ENCODE measurements around the gene KLF4. TPM values are rescaled to one million over a fixed set of nuclear protein-coding genes. Genes with fewer than 3 reads are reported as not detected.

Gene KLF4
- total RNA-seq, 2 experiments from 2014 or later, result not detected

DNA sequence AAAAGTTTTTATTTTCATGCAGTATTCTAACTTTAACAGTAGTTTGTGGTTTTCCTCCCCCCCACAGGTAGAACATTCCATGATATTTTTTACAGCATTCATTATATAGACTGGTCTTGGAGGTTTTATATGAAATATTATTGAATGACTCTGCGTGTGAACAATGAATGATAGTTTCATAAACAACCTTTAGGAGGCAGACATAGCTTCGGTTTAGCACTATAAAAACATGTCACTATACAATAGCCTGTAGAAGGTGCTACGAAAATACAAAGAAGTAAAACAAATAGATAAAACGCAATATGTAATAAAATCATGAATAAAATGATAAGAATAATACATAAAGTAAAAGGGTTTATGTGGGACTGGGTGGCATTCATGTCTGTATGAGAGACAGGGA is 8.5 kb downstream of the KLF4 start:
- no peaks in the 10 kb centered on the region for H3K36me3 ChIP-seq (ENCODE audit: insufficient read depth, low read length)
- H3K9me2 ChIP-seq (ENCODE audit: insufficient read depth, low read length), result no peaks in the 10 kb centered on the region
- H3K4me3 ChIP-seq (ENCODE audit: low read depth, low read length, poor library complexity, severe bottlenecking), result no peak overlapping the region
- H3K4me1 ChIP-seq (ENCODE audit: insufficient read depth, low read length, poor library complexity, severe bottlenecking), result no peaks in the 10 kb centered on the region
- no peaks in the 10 kb centered on the region for H3K9me3 ChIP-seq (ENCODE audit: low read length)
- no TSS peak for BruUV-seq (replicated peaks)
- no peak for DNase-seq (ENCODE audit: low spot score)
- TF ChIP-seq, protein P1, sequence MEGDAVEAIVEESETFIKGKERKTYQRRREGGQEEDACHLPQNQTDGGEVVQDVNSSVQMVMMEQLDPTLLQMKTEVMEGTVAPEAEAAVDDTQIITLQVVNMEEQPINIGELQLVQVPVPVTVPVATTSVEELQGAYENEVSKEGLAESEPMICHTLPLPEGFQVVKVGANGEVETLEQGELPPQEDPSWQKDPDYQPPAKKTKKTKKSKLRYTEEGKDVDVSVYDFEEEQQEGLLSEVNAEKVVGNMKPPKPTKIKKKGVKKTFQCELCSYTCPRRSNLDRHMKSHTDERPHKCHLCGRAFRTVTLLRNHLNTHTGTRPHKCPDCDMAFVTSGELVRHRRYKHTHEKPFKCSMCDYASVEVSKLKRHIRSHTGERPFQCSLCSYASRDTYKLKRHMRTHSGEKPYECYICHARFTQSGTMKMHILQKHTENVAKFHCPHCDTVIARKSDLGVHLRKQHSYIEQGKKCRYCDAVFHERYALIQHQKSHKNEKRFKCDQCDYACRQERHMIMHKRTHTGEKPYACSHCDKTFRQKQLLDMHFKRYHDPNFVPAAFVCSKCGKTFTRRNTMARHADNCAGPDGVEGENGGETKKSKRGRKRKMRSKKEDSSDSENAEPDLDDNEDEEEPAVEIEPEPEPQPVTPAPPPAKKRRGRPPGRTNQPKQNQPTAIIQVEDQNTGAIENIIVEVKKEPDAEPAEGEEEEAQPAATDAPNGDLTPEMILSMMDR (conservative IDR thresholded peaks at IDR 0.05; ENCODE audit: low read length), result peak; percentile 41
- no peak for TF ChIP-seq EZH2phosphoT487 (IDR thresholded peaks at IDR 0.05; ENCODE audit: borderline replicate concordance, low read depth, low read length)
- CTCF ChIA-PET (ENCODE audit: unreplicated experiment), result no interaction called here
- H3K27ac ChIP-seq (ENCODE audit: low read depth, low read length, poor library complexity, severe bottlenecking), result no peak overlapping the region
- H2AFZ ChIP-seq (ENCODE audit: low read length), result no peak overlapping the region
- no peak overlapping the region for H3K4me2 ChIP-seq (ENCODE audit: low read length)
- no peaks in the 10 kb centered on the region for H4K20me1 ChIP-seq (ENCODE audit: insufficient read depth, low read length)
- H3K79me2 ChIP-seq (ENCODE audit: insufficient read depth, low read depth, low read length), result no peaks in the 10 kb centered on the region
- intact Hi-C loops (cut with micrococcal nuclease; ENCODE audit: unreplicated experiment), result no loop called here
- POLR2A ChIA-PET, result no interaction called here

DNA sequence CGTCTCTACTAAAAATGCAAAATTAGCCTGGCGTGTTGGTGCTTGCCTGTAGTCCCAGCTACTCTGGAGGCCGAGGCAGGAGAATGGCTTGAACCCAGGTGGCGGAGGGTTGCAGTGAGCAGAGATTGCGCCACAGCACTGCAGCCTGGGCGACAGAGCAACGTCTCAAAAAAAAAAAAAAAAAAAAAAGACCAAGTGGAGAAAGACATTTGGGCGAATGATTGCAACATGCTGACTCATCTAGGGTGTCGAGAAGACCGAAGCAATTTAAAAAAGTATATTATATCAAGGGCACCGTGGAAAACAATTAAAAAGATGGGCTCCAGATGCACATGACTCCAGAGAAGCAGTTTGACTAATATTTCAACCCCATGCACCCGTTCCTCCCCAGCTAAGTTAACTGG is 9.2 kb downstream of the KLF4 start:
- no peaks in the 10 kb centered on the region for H3K9me3 ChIP-seq (ENCODE audit: low read length)
- H3K27ac ChIP-seq (ENCODE audit: low read depth, low read length, poor library complexity, severe bottlenecking), result no peak overlapping the region
- no peak overlapping the region for H3K4me2 ChIP-seq (ENCODE audit: low read length)
- intact Hi-C loops (cut with micrococcal nuclease; ENCODE audit: unreplicated experiment), result no loop called here
- no peak for DNase-seq (ENCODE audit: low spot score)
- CTCF ChIA-PET (ENCODE audit: unreplicated experiment), result no interaction called here
- no TSS peak for BruUV-seq (replicated peaks)
- no peaks in the 10 kb centered on the region for H3K9me2 ChIP-seq (ENCODE audit: insufficient read depth, low read length)
- H3K79me2 ChIP-seq (ENCODE audit: insufficient read depth, low read depth, low read length), result no peaks in the 10 kb centered on the region
- H3K4me1 ChIP-seq (ENCODE audit: insufficient read depth, low read length, poor library complexity, severe bottlenecking), result no peaks in the 10 kb centered on the region
- no peak for TF ChIP-seq EZH2phosphoT487 (IDR thresholded peaks at IDR 0.05; ENCODE audit: borderline replicate concordance, low read depth, low read length)
- TF ChIP-seq, protein P1 (conservative IDR thresholded peaks at IDR 0.05; ENCODE audit: low read length), result no peak
- H3K36me3 ChIP-seq (ENCODE audit: insufficient read depth, low read length), result no peaks in the 10 kb centered on the region
- H2AFZ ChIP-seq (ENCODE audit: low read length), result no peak overlapping the region
- H4K20me1 ChIP-seq (ENCODE audit: insufficient read depth, low read length), result no peaks in the 10 kb centered on the region
- H3K4me3 ChIP-seq (ENCODE audit: low read depth, low read length, poor library complexity, severe bottlenecking), result no peak overlapping the region
- POLR2A ChIA-PET, result interaction anchor here (0.6 kb wide), 1 partner anchor 332 kb away, joined by 5 read pairs; no protein-coding TSS in a partner anchor

DNA sequence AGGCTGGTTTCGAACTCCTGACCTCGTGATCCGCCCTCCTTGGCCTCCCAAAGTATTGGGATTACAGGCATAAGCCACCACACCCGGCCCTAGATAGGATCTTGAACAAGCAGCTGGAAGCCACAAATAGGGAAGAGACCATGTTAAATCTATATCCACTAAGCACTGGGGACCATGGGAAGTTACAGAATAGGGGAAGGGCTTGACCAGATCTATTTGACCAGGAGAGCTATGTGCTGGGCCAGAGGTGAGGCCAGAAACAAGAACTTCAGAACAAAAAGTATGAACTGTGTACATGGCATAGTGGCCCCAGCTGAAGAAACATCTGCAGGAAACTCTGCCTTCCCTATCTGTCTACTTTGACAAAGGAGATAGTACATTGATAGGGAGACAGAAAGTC is 10.8 kb downstream of the KLF4 start:
- Histone ChIP-seq H3K27ac (ENCODE audit: low read depth, low read length, poor library complexity, severe bottlenecking) (no peak overlapping the region), H3K9me2 (ENCODE audit: insufficient read depth, low read length) (no peaks in the 10 kb centered on the region), H3K9me3 (ENCODE audit: low read length) (no peaks in the 10 kb centered on the region), H3K79me2 (ENCODE audit: insufficient read depth, low read depth, low read length) (no peaks in the 10 kb centered on the region), H2AFZ (ENCODE audit: low read length) (no peak overlapping the region), H3K4me1 (ENCODE audit: insufficient read depth, low read length, poor library complexity, severe bottlenecking) (no peaks in the 10 kb centered on the region), H4K20me1 (ENCODE audit: insufficient read depth, low read length) (no peaks in the 10 kb centered on the region), H3K4me2 (ENCODE audit: low read length) (no peak overlapping the region), H3K4me3 (ENCODE audit: low read depth, low read length, poor library complexity, severe bottlenecking) (no peak overlapping the region), H3K36me3 (ENCODE audit: insufficient read depth, low read length) (no peaks in the 10 kb centered on the region)
- TF ChIP-seq, protein P1 (conservative IDR thresholded peaks at IDR 0.05; ENCODE audit: low read length), result no peak
- no peak for TF ChIP-seq EZH2phosphoT487 (IDR thresholded peaks at IDR 0.05; ENCODE audit: borderline replicate concordance, low read depth, low read length)
- POLR2A ChIA-PET, result no interaction called here
- CTCF ChIA-PET (ENCODE audit: unreplicated experiment), result no interaction called here
- no peak for DNase-seq (ENCODE audit: low spot score)
- intact Hi-C loops (cut with micrococcal nuclease; ENCODE audit: unreplicated experiment), result loop anchor here (10.0 kb wide), 1 partner anchor 1086 kb away; no protein-coding TSS in a partner anchor
- no TSS peak for BruUV-seq (replicated peaks)
